GM10248 (cell line): ENCODE measurements around the gene GPAT3.

Experiments used
- CTCF ChIA-PET: fragments of 300-600 bp; sonication (Branson Sonifier 250); formaldehyde crosslinking; extraction: SDS; loops from one replicate; lab custom pipeline; 2021; ENCODE audit warnings: antibody characterized with exemption; lab: Yijun Ruan, JAX
- POLR2A ChIA-PET: fragments of 350-650 bp; sonication (Branson Sonifier 250); formaldehyde crosslinking; extraction: SDS; loops from one replicate; lab custom pipeline; 2020; ENCODE audit warnings: antibody characterized with exemption; lab: Yijun Ruan, JAX
- DNase-seq: peaks from one replicate; pipeline ENCODE4 v3.0.0; 2012; ENCODE audit errors: extremely low spot score
- TF ChIP-seq, protein P1 (sequence below): IDR thresholded peaks from 2 replicates; pipeline ENCODE4 v1.5.1; 2012; ENCODE audit warnings: mild to moderate bottlenecking, low read depth; ENCODE audit errors: extremely low read depth, missing control alignments, control extremely low read depth

The GPAT3 gene

DNA sequence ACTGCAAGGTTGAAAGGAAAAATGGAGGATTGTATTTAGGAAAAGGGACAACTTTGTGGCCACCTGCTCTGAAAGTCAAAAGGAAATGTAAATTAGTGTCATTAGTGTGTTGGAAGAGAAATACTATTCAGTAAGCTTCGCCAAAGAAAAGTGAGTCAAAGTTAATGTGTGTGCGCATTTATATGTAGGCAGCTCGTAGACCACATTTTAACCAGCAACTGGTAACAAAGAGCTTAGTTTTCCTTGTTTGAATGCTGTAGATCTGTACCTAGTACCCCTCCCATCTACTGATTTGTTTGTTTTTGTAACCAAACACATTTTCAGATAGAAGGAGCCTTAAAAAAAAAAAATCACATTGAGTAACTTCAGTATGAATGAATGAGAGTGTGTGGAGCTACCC, 69.3 kb downstream of the GPAT3 start:
- no peak for DNase-seq
- TF ChIP-seq, protein P1, sequence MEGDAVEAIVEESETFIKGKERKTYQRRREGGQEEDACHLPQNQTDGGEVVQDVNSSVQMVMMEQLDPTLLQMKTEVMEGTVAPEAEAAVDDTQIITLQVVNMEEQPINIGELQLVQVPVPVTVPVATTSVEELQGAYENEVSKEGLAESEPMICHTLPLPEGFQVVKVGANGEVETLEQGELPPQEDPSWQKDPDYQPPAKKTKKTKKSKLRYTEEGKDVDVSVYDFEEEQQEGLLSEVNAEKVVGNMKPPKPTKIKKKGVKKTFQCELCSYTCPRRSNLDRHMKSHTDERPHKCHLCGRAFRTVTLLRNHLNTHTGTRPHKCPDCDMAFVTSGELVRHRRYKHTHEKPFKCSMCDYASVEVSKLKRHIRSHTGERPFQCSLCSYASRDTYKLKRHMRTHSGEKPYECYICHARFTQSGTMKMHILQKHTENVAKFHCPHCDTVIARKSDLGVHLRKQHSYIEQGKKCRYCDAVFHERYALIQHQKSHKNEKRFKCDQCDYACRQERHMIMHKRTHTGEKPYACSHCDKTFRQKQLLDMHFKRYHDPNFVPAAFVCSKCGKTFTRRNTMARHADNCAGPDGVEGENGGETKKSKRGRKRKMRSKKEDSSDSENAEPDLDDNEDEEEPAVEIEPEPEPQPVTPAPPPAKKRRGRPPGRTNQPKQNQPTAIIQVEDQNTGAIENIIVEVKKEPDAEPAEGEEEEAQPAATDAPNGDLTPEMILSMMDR: no peak
- POLR2A ChIA-PET: no interaction called here
- CTCF ChIA-PET: no interaction called here

DNA sequence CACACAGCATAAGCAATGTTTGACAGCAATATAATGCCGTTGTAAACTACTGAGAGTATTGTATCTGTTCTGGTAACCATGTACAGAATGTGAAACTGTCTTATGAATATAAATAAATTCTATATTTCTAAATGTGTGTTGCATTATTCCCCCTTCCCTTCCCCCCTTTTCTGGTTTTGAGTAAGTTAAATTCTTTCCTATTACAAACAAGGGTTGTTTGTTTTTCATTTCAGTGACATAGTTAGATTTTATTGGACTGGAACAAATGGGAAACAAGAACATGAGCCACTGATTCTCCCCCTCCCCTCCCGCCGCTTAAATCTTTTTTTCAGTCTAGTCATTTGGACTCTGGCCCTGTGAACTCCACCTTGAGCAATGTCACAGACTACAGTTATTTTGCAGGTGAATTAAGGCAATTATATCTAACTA, 69.8 kb downstream of the GPAT3 start:
- POLR2A ChIA-PET: no interaction called here
- CTCF ChIA-PET: interaction anchor here (1.1 kb wide), 1 partner anchor 9 kb away, joined by 3 read pairs; no protein-coding TSS in a partner anchor
- TF ChIP-seq, protein P1: no peak
- DNase-seq: no peak

DNA sequence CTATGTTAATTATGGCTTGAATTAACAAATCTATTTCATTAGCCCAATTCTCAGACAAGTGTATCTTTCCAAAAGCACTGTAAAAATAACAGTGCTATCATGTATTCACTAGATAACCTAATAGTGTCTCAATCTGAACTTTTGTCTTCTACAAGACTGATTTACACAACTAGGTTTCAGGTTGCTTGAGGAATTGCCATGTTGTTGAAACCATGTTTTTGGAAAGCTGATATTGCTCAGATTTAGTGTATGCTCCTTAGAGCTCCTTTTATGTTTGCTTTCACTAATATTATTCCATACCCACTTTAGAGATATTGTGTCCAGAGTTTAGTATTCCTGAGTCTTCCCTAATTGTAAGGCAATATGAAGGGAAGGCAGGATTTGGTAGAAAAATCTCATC, 70.6 kb downstream of the GPAT3 start:
- ChIA-PET POLR2A (no interaction called here), CTCF (interaction anchor here (1.1 kb wide), 1 partner anchor 10 kb away, joined by 3 read pairs; no protein-coding TSS in a partner anchor)
- no peak for DNase-seq
- TF ChIP-seq, protein P1: no peak

DNA sequence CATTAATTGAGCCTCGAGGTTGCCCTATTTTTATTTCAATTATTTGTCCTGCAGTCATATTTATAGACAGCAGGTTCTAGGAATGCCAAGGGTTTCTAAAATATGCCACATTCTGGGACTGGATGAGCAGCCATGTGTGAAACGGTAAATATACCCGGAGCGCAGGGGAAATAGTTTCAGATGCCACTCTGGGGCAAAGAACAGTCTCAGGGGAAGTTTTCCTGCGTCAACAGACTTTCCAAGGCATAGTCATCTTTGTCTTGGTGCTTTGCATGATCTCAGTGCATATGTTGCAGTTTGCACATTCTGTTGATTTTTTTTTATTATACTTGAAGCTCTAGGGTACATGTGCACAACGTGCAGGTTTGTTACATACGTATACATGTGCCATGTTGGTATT, 71.0 kb downstream of the GPAT3 start:
- no peak for DNase-seq
- CTCF ChIA-PET: no interaction called here
- POLR2A ChIA-PET: no interaction called here
- TF ChIP-seq, protein P1: no peak

DNA sequence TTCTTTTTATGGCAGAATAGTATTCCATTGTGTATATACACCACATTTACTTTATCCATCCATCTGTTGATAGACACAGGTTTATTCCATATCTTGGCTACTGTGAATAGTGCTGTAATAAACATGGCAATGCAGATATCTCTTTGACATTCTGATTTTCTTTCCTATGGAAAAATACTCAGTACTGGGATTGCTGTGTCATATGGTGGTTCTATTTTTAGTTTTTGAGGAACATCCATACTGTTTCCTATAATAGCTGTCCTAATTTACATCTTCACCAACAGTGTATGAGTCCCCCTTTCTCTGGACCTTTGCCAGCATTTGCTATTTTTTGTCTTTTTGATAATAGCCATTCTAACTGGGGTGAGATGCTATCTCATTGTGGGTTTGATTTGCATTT, 73.5 kb downstream of the GPAT3 start:
- ChIA-PET POLR2A (no interaction called here), CTCF (no interaction called here)
- no peak for DNase-seq
- TF ChIP-seq, protein P1: no peak

DNA sequence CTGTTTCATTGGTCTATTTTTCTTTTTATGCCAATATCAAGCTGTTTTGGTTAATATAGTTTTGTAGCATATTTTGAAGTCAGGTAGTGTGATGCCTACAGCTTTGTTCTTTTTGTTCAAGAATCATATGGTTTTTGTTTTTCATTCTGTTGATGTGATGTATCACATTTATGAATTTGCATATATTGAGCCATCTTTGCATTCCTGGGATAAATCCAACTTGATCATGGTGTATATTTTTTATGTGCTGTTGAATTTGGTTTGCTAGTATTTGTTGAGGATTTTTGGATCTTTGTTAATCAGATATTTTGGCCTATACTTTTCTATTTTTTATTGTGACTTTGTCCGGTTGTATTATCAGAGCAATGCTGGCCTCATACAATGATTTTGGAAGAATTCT, 74.8 kb downstream of the GPAT3 start:
- POLR2A ChIA-PET: no interaction called here
- TF ChIP-seq, protein P1: no peak

DNA sequence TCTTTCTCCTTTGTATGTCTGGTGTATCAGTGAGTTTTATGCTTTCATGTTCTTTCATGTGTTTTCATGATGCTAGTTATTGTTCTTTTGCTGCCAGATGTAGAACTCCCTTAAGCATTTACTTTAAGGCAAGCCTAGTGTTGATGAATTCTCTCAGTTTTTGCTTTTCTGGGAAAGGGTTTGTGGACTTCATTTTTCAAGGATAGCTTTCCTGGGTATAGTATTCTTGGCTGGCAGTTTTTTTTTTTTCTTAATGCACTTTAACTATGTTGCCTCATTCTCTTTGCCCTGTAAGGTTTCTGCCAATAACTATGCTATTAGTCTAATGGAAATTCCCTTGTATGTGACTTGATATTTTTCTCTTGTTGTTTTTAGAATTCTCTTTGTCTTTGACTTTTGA, 77.1 kb downstream of the GPAT3 start:
- CTCF ChIA-PET: no interaction called here

More for the DNA sequence above, 74.8 kb downstream of the GPAT3 start:
- CTCF ChIA-PET: no interaction called here
- no peak for DNase-seq

More for the DNA sequence above, 77.1 kb downstream of the GPAT3 start:
- TF ChIP-seq, protein P1: no peak
- DNase-seq: no peak
- POLR2A ChIA-PET: no interaction called here
